ENCODE results near the gene ETV5. TPM values are rescaled to one million over a fixed set of nuclear protein-coding genes. Genes with fewer than 3 reads are reported as not detected.

Gene ETV5
- total RNA-seq, 4 donors from 2014 or later, result 1.7 to 6.7 (median 5.0) TPM

- TF ChIP-seq CTCF (IDR thresholded peaks at IDR 0.05) (peak in 3 of 6 experiments; percentile 5 to 35 (median 19)), POLR2A (IDR thresholded peaks at IDR 0.05) (no peak)
- no peak overlapping the region for H3K4me3 ChIP-seq
- H3K27ac ChIP-seq, result no peak overlapping the region
- peaks cover 0 to 3% (median 0%) of the 10 kb centered on the region in 4 donors for H3K27me3 ChIP-seq
- no peaks in the 10 kb centered on the region for H3K4me1 ChIP-seq
- H3K9me3 ChIP-seq, result no peaks in the 10 kb centered on the region
- WGBS, 2 donors, result 34 to 45% methylated on average over 3 of the region's 3 CpGs
- intact Hi-C loops (cut with DNase I), result no loop called here
- H3K36me3 ChIP-seq, result no peaks in the 10 kb centered on the region
- no peak for DNase-seq
Measured at GRCh38 chr3:186002884-186003472, 105.9 kb downstream of the ETV5 start.

DNA sequence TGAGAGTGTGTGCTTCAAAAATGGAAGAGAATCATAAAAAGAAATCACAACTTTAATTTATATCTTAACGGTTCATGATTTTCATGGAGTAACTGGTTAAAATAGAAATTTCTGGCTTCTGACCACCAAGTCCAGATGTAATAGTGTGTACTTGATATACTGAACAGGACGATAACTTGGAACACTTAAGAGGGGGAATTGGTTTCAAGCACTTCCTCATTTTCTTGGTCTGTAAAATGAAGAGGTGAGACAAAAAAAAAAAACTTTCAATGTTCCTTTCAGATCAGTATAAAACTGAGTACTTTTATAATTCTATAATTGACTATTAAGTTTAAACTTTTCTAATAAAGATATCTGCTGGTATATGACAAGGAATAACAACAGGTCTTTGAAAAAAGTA, 107.0 kb downstream of the ETV5 start:
- Histone ChIP-seq H3K36me3 (no peaks in the 10 kb centered on the region), H3K27me3 (peaks cover 0 to 3% (median 0%) of the 10 kb centered on the region in 4 donors), H3K27ac (no peak overlapping the region), H3K4me3 (no peak overlapping the region), H3K9me3 (no peaks in the 10 kb centered on the region), H3K4me1 (no peaks in the 10 kb centered on the region)
- DNase-seq, result no peak
- 60 to 76% methylated on average over 2 of the region's 2 CpGs for WGBS, 2 donors
- intact Hi-C loops (cut with DNase I), result no loop called here
- TF ChIP-seq CTCF (IDR thresholded peaks at IDR 0.05) (no peak), POLR2A (IDR thresholded peaks at IDR 0.05) (no peak)

DNA sequence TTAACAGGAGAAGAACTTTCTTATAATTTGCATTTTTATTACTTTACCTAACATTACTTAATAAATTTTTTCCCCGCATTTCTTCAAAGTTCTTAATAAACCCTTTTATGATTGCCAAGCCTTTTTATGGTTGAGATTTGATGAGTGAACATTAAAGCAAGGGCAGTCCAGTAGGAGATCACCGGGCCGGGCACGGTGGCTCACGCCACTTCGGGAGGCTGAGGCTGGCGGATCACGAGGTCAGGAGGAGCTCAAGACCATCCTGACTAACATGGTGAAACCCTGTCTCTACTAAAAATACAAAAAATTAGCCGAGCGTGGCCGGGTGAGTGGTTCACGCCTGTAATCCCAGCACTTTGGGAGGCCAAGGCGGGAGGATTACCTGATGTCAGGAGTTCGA, 109.7 kb downstream of the ETV5 start:
- Histone ChIP-seq H3K9me3 (no peaks in the 10 kb centered on the region), H3K4me1 (no peaks in the 10 kb centered on the region), H3K27me3 (peaks cover 0 to 3% (median 0%) of the 10 kb centered on the region in 4 donors), H3K36me3 (no peaks in the 10 kb centered on the region), H3K27ac (no peak overlapping the region), H3K4me3 (no peak overlapping the region)
- TF ChIP-seq POLR2A (IDR thresholded peaks at IDR 0.05), result no peak
- no peak for TF ChIP-seq CTCF (IDR thresholded peaks at IDR 0.05)
- WGBS, 2 donors, result 90 to 92% methylated on average over 14 of the region's 14 CpGs
- intact Hi-C loops (cut with DNase I), result no loop called here
- no peak for DNase-seq

DNA sequence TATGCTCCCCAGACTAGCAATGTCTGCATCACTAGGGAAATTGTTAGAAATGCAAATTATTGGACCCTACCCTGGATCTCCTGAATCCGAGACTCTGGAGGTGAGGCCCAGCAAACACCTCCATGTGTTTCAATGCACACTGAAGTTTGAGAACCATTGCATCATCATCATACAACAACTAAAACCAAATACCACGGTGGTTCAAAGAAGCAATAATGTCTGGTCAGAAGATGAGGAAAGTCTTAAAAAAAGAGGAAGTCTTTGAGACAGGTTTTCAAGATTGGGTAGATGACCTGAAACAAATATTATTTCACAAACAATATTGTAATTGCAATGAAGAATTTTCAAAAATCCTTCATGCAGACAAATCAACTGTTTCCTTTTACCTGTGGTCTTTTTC, 110.8 kb downstream of the ETV5 start:
- Histone ChIP-seq H3K4me3 (no peak overlapping the region), H3K27ac (no peak overlapping the region), H3K9me3 (no peaks in the 10 kb centered on the region), H3K4me1 (no peaks in the 10 kb centered on the region), H3K36me3 (no peaks in the 10 kb centered on the region), H3K27me3 (peaks cover 0 to 8% (median 0%) of the 10 kb centered on the region in 4 donors)
- TF ChIP-seq CTCF (IDR thresholded peaks at IDR 0.05) (no peak), POLR2A (IDR thresholded peaks at IDR 0.05) (no peak)
- WGBS, 2 donors, result 65 to 82% methylated on average over 2 of the region's 2 CpGs
- no peak for DNase-seq
- intact Hi-C loops (cut with DNase I), result no loop called here

- H3K4me3 ChIP-seq, result no peak overlapping the region
- no peak for DNase-seq
- H3K9me3 ChIP-seq, result no peaks in the 10 kb centered on the region
- no peaks in the 10 kb centered on the region for H3K36me3 ChIP-seq
- H3K27ac ChIP-seq, result no peak overlapping the region
- WGBS, 2 donors, result 81 to 83% methylated on average over 3 of the region's 3 CpGs
- intact Hi-C loops (cut with DNase I), result no loop called here
- TF ChIP-seq POLR2A (IDR thresholded peaks at IDR 0.05), result no peak
- no peak for TF ChIP-seq CTCF (IDR thresholded peaks at IDR 0.05)
- no peaks in the 10 kb centered on the region for H3K4me1 ChIP-seq
- H3K27me3 ChIP-seq, result peaks cover 0 to 11% (median 0%) of the 10 kb centered on the region in 4 donors
Measured at GRCh38 chr3:185997130-185997529, 111.8 kb downstream of the ETV5 start.

Small RNA genes lying within 50 kb of the gene (small RNA-seq; reads per million reads assigned to genes)
- gene RF00017, result 0 reads per million in 4 donors

Other genes with a start within 250 kb of the ETV5 start
- gene TRA2B, start 171.1 kb downstream of the ETV5 start, total RNA-seq, result 100 to 1,000 TPM in 3 of 4 donors, 10 to 100 TPM in 1; 83.3 to 396 (median 171) TPM

Data from esophagus squamous epithelium (tissue), 5 donors.